ENCODE measurements around the gene HDDC3.

The HDDC3 gene

DNA sequence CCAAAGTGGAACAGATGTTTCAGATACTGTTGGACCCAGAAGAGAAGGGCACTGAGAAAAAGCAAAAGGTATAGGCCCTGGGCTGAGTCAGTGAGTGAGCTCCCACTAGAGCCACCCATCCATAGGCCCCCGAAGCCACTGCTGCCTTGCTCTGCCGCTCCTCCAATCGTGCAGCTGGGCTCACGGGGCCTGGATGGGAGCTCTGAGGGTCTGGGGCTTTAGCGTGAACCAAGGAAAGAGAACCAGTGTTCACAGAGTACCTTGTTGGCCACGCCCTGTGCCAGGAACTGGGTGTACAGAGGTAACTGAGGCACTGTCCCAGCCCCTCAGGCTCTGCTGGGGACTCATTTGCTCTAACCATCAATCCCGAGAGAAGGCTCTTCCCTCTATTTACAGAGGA is 7.4 kb upstream of the HDDC3 start:
- H3K36me3 ChIP-seq (ENCODE audit: insufficient read depth, low read length), result peaks cover 35% of the 10 kb centered on the region; the same call in 1 of the 2 replicates

DNA sequence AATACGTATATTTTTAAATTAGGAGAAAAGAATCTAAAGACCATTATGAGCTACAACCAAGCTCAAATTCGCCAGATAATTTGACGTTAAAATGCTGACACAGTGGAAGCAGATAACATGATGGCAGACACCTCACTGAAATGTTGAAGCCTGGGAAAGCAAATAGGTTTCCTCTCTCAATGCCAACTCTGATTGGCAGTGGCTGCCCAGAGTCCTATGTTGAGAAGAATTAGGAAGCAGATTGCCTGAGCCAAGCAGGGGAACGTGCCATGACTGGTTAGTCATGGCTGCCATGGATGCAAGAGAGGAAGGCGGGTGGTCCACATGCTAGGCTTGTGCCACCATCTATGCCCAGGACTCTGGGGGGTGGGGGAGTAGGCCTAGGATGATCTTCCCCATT is 5.9 kb upstream of the HDDC3 start:
- Histone ChIP-seq H3K4me2 (ENCODE audit: low read depth, low read length, poor library complexity, severe bottlenecking) (no peak overlapping the region), H3K4me3 (ENCODE audit: low read length, poor library complexity, severe bottlenecking) (no peak overlapping the region), H3F3A (ENCODE audit: low read depth) (no peaks in the 10 kb centered on the region), H3K4me1 (ENCODE audit: insufficient read depth, low read length, poor library complexity, severe bottlenecking) (peaks cover 25% of the 10 kb centered on the region), H3K27me3 (ENCODE audit: insufficient read depth, low read length, poor library complexity, severe bottlenecking) (no peaks in the 10 kb centered on the region), H3K9me2 (replicated peaks; ENCODE audit: low read depth, low read length) (no peaks in the 10 kb centered on the region), H2AFZ (ENCODE audit: low read length) (no peak overlapping the region), H3K79me2 (ENCODE audit: insufficient read depth, low read length) (peaks cover 26% of the 10 kb centered on the region), H3K9me3 (ENCODE audit: insufficient read depth, low read depth, low read length) (no peaks in the 10 kb centered on the region), H4K20me1 (ENCODE audit: insufficient read depth, low read length, poor library complexity, severe bottlenecking) (peaks cover 18% of the 10 kb centered on the region), H3K36me3 (ENCODE audit: insufficient read depth, low read length) (peaks cover 29% of the 10 kb centered on the region; the same call in 1 of the 2 replicates), H3K9ac (ENCODE audit: low read depth, low read length, poor library complexity, severe bottlenecking) (no peak overlapping the region)
- TF ChIP-seq, protein P1, sequence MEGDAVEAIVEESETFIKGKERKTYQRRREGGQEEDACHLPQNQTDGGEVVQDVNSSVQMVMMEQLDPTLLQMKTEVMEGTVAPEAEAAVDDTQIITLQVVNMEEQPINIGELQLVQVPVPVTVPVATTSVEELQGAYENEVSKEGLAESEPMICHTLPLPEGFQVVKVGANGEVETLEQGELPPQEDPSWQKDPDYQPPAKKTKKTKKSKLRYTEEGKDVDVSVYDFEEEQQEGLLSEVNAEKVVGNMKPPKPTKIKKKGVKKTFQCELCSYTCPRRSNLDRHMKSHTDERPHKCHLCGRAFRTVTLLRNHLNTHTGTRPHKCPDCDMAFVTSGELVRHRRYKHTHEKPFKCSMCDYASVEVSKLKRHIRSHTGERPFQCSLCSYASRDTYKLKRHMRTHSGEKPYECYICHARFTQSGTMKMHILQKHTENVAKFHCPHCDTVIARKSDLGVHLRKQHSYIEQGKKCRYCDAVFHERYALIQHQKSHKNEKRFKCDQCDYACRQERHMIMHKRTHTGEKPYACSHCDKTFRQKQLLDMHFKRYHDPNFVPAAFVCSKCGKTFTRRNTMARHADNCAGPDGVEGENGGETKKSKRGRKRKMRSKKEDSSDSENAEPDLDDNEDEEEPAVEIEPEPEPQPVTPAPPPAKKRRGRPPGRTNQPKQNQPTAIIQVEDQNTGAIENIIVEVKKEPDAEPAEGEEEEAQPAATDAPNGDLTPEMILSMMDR (conservative IDR thresholded peaks at IDR 0.05; ENCODE audit: low read length), result no peak
- TF ChIP-seq EZH2phosphoT487 (IDR thresholded peaks at IDR 0.05; ENCODE audit: borderline replicate concordance), result no peak

More for the DNA sequence above, 7.4 kb upstream of the HDDC3 start:
- H3K9me3 ChIP-seq (ENCODE audit: insufficient read depth, low read depth, low read length), result no peaks in the 10 kb centered on the region
- H3K4me2 ChIP-seq (ENCODE audit: low read depth, low read length, poor library complexity, severe bottlenecking), result no peak overlapping the region
- no peak for TF ChIP-seq EZH2phosphoT487 (IDR thresholded peaks at IDR 0.05; ENCODE audit: borderline replicate concordance)
- TF ChIP-seq, protein P1 (conservative IDR thresholded peaks at IDR 0.05; ENCODE audit: low read length), result no peak
- no peaks in the 10 kb centered on the region for H3K27me3 ChIP-seq (ENCODE audit: insufficient read depth, low read length, poor library complexity, severe bottlenecking)
- no peak overlapping the region for H3K4me3 ChIP-seq (ENCODE audit: low read length, poor library complexity, severe bottlenecking)
- H4K20me1 ChIP-seq (ENCODE audit: insufficient read depth, low read length, poor library complexity, severe bottlenecking), result peaks cover 18% of the 10 kb centered on the region
- no peak overlapping the region for H3K9ac ChIP-seq (ENCODE audit: low read depth, low read length, poor library complexity, severe bottlenecking)
- H3K79me2 ChIP-seq (ENCODE audit: insufficient read depth, low read length), result peaks cover 26% of the 10 kb centered on the region
- H3K4me1 ChIP-seq (ENCODE audit: insufficient read depth, low read length, poor library complexity, severe bottlenecking), result peaks cover 16% of the 10 kb centered on the region
- no peaks in the 10 kb centered on the region for H3K9me2 ChIP-seq (replicated peaks; ENCODE audit: low read depth, low read length)
- no peak overlapping the region for H2AFZ ChIP-seq (ENCODE audit: low read length)
- no peaks in the 10 kb centered on the region for H3F3A ChIP-seq (ENCODE audit: low read depth)

DNA sequence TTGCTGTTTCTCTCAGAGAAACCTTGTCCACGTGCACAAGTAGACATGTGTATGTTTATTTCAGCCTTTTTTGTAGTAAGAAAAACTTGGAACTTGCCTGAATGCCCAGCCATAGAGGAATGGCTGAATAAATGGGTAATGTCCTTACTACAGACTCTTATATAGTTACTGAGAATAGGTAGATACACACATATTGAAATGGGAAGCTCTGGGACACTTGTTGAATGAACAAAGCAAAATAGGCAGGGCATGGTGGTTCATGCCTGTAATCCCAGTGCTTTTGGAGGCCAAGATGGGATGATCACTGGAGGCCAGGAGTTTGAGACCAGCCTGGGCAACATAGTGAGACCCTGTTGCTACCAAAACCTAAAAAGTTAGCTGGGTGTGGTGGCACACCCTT is 4.5 kb upstream of the HDDC3 start:
- Histone ChIP-seq H3K9ac (ENCODE audit: low read depth, low read length, poor library complexity, severe bottlenecking) (peak overlapping the region; percentile 96), H3K4me1 (ENCODE audit: insufficient read depth, low read length, poor library complexity, severe bottlenecking) (peaks cover 28% of the 10 kb centered on the region), H3K4me2 (ENCODE audit: low read depth, low read length, poor library complexity, severe bottlenecking) (peak overlapping the region; percentile 83)

More for the DNA sequence above, 4.5 kb upstream of the HDDC3 start:
- Histone ChIP-seq H3K9me3 (ENCODE audit: insufficient read depth, low read depth, low read length) (no peaks in the 10 kb centered on the region), H3K4me3 (ENCODE audit: low read length, poor library complexity, severe bottlenecking) (peak overlapping the region; percentile 93), H3K27me3 (ENCODE audit: insufficient read depth, low read length, poor library complexity, severe bottlenecking) (no peaks in the 10 kb centered on the region), H3K79me2 (ENCODE audit: insufficient read depth, low read length) (peaks cover 26% of the 10 kb centered on the region), H2AFZ (ENCODE audit: low read length) (no peak overlapping the region), H3F3A (ENCODE audit: low read depth) (no peaks in the 10 kb centered on the region), H3K36me3 (ENCODE audit: insufficient read depth, low read length) (peaks cover 15% of the 10 kb centered on the region; the same call in 1 of the 2 replicates), H4K20me1 (ENCODE audit: insufficient read depth, low read length, poor library complexity, severe bottlenecking) (peaks cover 18% of the 10 kb centered on the region), H3K9me2 (replicated peaks; ENCODE audit: low read depth, low read length) (no peaks in the 10 kb centered on the region)
- TF ChIP-seq, protein P1 (conservative IDR thresholded peaks at IDR 0.05; ENCODE audit: low read length), result no peak
- no peak for TF ChIP-seq EZH2phosphoT487 (IDR thresholded peaks at IDR 0.05; ENCODE audit: borderline replicate concordance)
